Measurements from ENCODE around the gene ZNF566. TPM values are rescaled to one million over a fixed set of nuclear protein-coding genes. Genes with fewer than 3 reads are reported as not detected.

The ZNF566 gene
- polyA plus RNA-seq, 1 donor, result 7.3 TPM

- DNase-seq, result no peak
Measured at GRCh38 chr19:36441339-36441738, 48.0 kb downstream of the ZNF566 start.

GRCh38 chr19:36436531-36436930, 52.8 kb downstream of the ZNF566 start:
- DNase-seq, result no peak

DNA sequence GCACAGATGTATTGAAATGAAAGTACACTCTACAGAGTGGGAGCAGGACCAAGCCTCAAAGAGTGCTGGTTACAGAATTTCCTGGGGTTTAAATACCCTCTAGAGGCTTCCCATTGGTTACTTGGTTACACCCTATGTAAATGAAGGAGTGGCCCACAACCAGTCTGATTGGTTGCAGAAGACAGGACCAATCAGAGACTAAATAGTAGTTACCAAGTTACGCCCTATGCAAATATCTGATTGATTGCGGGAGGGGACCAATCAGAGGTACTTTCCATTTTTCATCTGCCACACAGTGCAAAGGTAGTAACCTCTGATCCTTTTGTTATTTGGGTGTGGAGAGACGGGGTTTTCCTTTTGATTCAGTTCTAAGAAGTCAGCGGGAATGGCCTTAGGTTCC, 65.4 kb downstream of the ZNF566 start:
- DNase-seq, result no peak

GRCh38 chr19:36421749-36422481, 67.4 kb downstream of the ZNF566 start:
- no peak for DNase-seq

DNA sequence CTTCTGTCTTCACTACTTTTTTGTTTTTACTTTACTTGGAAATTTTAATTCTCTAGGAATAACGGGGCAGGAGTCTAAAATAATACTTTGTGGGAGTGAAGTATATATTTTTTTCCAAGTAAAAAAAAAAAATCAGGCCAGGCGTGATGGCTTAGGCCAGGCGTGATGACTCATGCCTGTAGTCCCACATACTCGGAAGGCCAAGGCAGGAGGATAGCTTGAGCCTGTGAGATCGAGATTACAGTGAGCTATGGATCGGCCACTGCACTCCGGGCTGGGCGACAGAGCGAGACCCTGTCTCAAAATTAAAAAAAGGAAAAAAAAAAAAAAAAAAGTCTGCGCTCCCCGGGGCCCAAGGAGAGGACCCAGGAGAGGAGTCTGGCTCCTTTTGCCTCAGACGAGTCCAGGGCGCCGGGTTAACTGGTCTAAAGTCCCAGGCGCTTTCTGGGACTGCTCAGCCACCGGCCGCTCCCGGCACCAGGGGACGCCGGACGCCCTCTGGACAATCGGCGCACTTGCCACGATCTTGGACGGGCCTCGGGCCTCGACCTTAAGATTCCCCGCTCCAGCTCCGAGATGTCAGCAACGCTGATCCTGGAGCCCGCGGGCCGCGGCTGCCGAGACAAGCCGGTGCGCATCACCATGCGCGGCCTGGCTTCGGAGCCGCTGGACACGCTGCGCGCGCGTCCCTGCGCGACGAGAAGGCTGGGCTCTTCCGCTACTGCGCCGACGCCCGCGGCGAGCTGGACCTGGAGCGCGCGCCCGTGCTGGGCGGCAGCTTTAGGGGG, 68.2 kb downstream of the ZNF566 start:
- peak; percentile 59 for DNase-seq

GRCh38 chr19:36418287-36419001, 70.9 kb downstream of the ZNF566 start, which contains the start of gene ZFP82:
Gene ZFP82, minus strand, starts transcription at chr19:36418644. Its CDS starts 8,855 bp downstream, at chr19:36409789.
- DNase-seq, result peak; percentile 91

GRCh38 chr19:36417752-36418286, 71.5 kb downstream of the ZNF566 start:
- DNase-seq, result no peak

DNA sequence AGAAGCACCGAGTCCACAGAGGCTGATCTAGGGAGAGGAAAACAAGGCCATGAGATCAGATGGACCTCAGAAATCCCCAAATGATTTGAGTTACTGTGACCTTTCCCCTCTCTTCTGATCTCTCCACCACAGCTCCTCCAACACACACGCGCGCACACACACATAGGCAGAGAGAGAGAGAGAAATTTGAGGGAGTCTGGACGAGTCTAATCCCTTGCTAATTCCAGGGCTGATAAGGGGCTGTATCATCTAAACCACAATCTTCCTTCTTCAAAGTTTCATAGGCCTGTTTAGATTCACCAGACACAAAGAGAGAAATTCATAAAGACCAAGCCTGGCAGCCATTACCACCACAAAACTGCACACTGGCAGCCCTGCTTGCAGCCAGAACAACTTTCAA, 79.5 kb downstream of the ZNF566 start:
- DNase-seq, result no peak

DNA sequence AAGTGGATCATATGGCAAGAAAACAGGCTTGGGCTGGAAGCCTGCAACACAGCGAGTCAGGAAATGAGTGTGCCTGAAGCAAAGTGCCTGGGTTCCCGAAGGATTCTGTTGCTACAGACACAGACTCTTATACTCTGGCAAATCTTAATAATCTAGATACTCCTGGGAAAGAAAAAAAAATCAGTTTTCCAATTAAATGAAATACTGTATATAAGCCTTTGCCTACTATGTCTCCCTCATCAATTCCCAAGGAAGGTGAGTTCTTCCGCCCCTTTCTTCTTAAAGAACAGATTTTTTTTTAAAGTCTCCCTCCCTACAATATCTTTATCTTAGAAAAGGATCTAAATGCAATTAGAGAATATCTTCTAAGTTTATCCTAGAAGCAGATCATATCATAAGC, 81.3 kb downstream of the ZNF566 start:
- no peak for DNase-seq

- DNase-seq, result no peak
Measured at GRCh38 chr19:36404498-36404897, 84.9 kb downstream of the ZNF566 start.

- no peak for DNase-seq
Measured at GRCh38 chr19:36401475-36401874, 87.9 kb downstream of the ZNF566 start.

DNA sequence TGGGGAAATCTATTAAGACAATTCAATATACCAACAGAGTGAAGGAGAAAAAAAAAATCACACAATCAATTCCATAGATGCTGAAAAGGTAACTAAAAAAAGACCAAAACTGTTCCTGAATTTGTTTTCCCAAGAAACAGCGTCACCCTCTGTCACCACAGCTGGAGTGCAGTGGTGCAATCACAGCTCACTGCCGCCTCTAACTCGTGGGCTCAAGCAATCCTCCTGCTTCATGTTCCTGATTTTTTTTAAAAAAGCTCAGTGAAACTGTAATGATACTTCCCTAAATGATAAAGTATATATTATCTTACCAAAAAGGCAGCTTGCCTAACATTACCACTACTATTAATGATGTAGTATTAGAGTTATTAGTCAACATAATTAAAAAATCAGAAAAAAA, 90.8 kb downstream of the ZNF566 start:
- DNase-seq, result no peak

Other genes starting within 250 kb of the ZNF566 start
- 5.2 TPM for gene ZFP14, start 110.4 kb downstream of the ZNF566 start, polyA plus RNA-seq (ENCODE audit: insufficient read length)
- gene ZFP82, start 70.9 kb downstream of the ZNF566 start, polyA plus RNA-seq (ENCODE audit: insufficient read length), result 7.5 TPM
- gene ZNF260, start 38.7 kb upstream of the ZNF566 start, polyA plus RNA-seq (ENCODE audit: insufficient read length), result 10.5 TPM
- gene ZNF529, start 83.7 kb upstream of the ZNF566 start, polyA plus RNA-seq (ENCODE audit: insufficient read length), result 15.3 TPM
- 11.1 TPM for gene ZNF382, start 115.8 kb upstream of the ZNF566 start, polyA plus RNA-seq (ENCODE audit: insufficient read length)
- 7.2 TPM for gene ZNF461, start 177.3 kb upstream of the ZNF566 start, polyA plus RNA-seq (ENCODE audit: insufficient read length)
- gene ZNF567, start 198.1 kb upstream of the ZNF566 start, polyA plus RNA-seq (ENCODE audit: insufficient read length), result 6.6 TPM